SHP77 (cell line): ENCODE data around the gene SON.
"Not testable (repeated sequence)": the region's sequence is repeated elsewhere in the genome, so short reads cannot be mapped to it uniquely, and the experiment has no call there.

Experiments used
- DNase-seq, 2 experiments: peaks; one replicate each; lab custom pipeline; 2025; lab: John Stamatoyannopoulos, UW

The SON gene

GRCh38 chr21:33578214-33578613 lies 35.4 kb downstream of the SON start:
- DNase-seq = no peak

GRCh38 chr21:33578959-33579542 lies 36.2 kb downstream of the SON start:
- no peak for DNase-seq

GRCh38 chr21:33584455-33584854 lies 41.6 kb downstream of the SON start:
- DNase-seq = no peak

GRCh38 chr21:33586927-33587326 lies 44.1 kb downstream of the SON start:
- DNase-seq = no peak

GRCh38 chr21:33587792-33588484 lies 45.1 kb downstream of the SON start:
- DNase-seq = peak in 1 of 2 experiments; percentile 17

- DNase-seq = peak; percentile 48 to 85
Measured at GRCh38 chr21:33588485-33589335, 45.9 kb downstream of the SON start, which contains the start of gene DONSON. Gene DONSON, minus strand, starts transcription at chr21:33588684. Its CDS starts 43 bp downstream, at chr21:33588641.

- DNase-seq = no peak
Measured at GRCh38 chr21:33598051-33598450, 55.2 kb downstream of the SON start.

GRCh38 chr21:33608559-33608958 lies 65.7 kb downstream of the SON start:
- no peak for DNase-seq

- DNase-seq = no peak
Measured at GRCh38 chr21:33611006-33611744, 68.3 kb downstream of the SON start.

- DNase-seq = not testable (repeated sequence)
Measured at GRCh38 chr21:33617565-33617964, 74.7 kb downstream of the SON start.

GRCh38 chr21:33618407-33618806 lies 75.6 kb downstream of the SON start:
- DNase-seq = no peak

GRCh38 chr21:33619726-33620125 lies 76.9 kb downstream of the SON start:
- DNase-seq = no peak

GRCh38 chr21:33622253-33622652 lies 79.4 kb downstream of the SON start:
- DNase-seq = no peak

- not testable (repeated sequence) for DNase-seq
Measured at GRCh38 chr21:33626151-33626550, 83.3 kb downstream of the SON start.
